ENCODE data around the gene GATA1.

Gene GATA1

GRCh38 chrX:48823053-48823452 is 36.7 kb downstream of the GATA1 start:
- no peaks in the 10 kb centered on the region for H3K9me2 ChIP-seq (ENCODE audit: low read depth, low read length)
- no peaks in the 10 kb centered on the region for H4K20me1 ChIP-seq (ENCODE audit: insufficient read depth, low read length)
- TF ChIP-seq EZH2 (IDR thresholded peaks at IDR 0.05; ENCODE audit: borderline replicate concordance, low read length), result no peak
- TF ChIP-seq CTCF (IDR thresholded peaks at IDR 0.05; ENCODE audit: low read length), result no peak
- H3F3A ChIP-seq (ENCODE audit: insufficient read depth, low read length), result no peaks in the 10 kb centered on the region
- H2AFZ ChIP-seq (ENCODE audit: low read length), result no peak overlapping the region
- no peaks in the 10 kb centered on the region for H3K9me3 ChIP-seq (ENCODE audit: low read length)
- H3K4me3 ChIP-seq (ENCODE audit: low read depth, low read length, poor library complexity, severe bottlenecking), result no peak overlapping the region
- no peak overlapping the region for H3K9ac ChIP-seq (ENCODE audit: low read length)
- H3K4me2 ChIP-seq (ENCODE audit: low read length), result no peak overlapping the region
- no peaks in the 10 kb centered on the region for H3K79me2 ChIP-seq (ENCODE audit: insufficient read depth, low read length)
- no peaks in the 10 kb centered on the region for H3K4me1 ChIP-seq (ENCODE audit: insufficient read depth, low read length, severe bottlenecking)
- no peaks in the 10 kb centered on the region for H3K27me3 ChIP-seq (ENCODE audit: insufficient read depth, low read length)
- H3K36me3 ChIP-seq (ENCODE audit: insufficient read depth, low read length), result no peaks in the 10 kb centered on the region
- H3K27ac ChIP-seq (ENCODE audit: low read depth, low read length, poor library complexity, severe bottlenecking), result no peak overlapping the region

GRCh38 chrX:48824066-48824465 is 37.7 kb downstream of the GATA1 start:
- H3K4me3 ChIP-seq (ENCODE audit: low read depth, low read length, poor library complexity, severe bottlenecking), result no peak overlapping the region
- no peaks in the 10 kb centered on the region for H3K4me1 ChIP-seq (ENCODE audit: insufficient read depth, low read length, severe bottlenecking)
- TF ChIP-seq CTCF (IDR thresholded peaks at IDR 0.05; ENCODE audit: low read length), result no peak
- no peak for TF ChIP-seq EZH2 (IDR thresholded peaks at IDR 0.05; ENCODE audit: borderline replicate concordance, low read length)
- no peaks in the 10 kb centered on the region for H3K9me3 ChIP-seq (ENCODE audit: low read length)
- H2AFZ ChIP-seq (ENCODE audit: low read length), result no peak overlapping the region
- no peaks in the 10 kb centered on the region for H3K27me3 ChIP-seq (ENCODE audit: insufficient read depth, low read length)
- H4K20me1 ChIP-seq (ENCODE audit: insufficient read depth, low read length), result no peaks in the 10 kb centered on the region
- H3F3A ChIP-seq (ENCODE audit: insufficient read depth, low read length), result no peaks in the 10 kb centered on the region
- no peak overlapping the region for H3K9ac ChIP-seq (ENCODE audit: low read length)
- H3K79me2 ChIP-seq (ENCODE audit: insufficient read depth, low read length), result no peaks in the 10 kb centered on the region
- H3K27ac ChIP-seq (ENCODE audit: low read depth, low read length, poor library complexity, severe bottlenecking), result no peak overlapping the region
- H3K4me2 ChIP-seq (ENCODE audit: low read length), result no peak overlapping the region
- H3K9me2 ChIP-seq (ENCODE audit: low read depth, low read length), result no peaks in the 10 kb centered on the region
- no peaks in the 10 kb centered on the region for H3K36me3 ChIP-seq (ENCODE audit: insufficient read depth, low read length)

GRCh38 chrX:48826135-48826875 is 39.9 kb downstream of the GATA1 start, which contains the start of gene ERAS:
ERAS (plus strand) TSS chrX:48826513; CDS start chrX:48829124, 2,611 bp downstream.
- TF ChIP-seq EZH2 (IDR thresholded peaks at IDR 0.05; ENCODE audit: borderline replicate concordance, low read length) (no peak), CTCF (IDR thresholded peaks at IDR 0.05; ENCODE audit: low read length) (no peak)
- Histone ChIP-seq H3K79me2 (ENCODE audit: insufficient read depth, low read length) (no peaks in the 10 kb centered on the region), H3K4me3 (ENCODE audit: low read depth, low read length, poor library complexity, severe bottlenecking) (no peak within 1 kb of the TSS), H3K36me3 (ENCODE audit: insufficient read depth, low read length) (no peaks in the 10 kb centered on the region), H3K4me1 (ENCODE audit: insufficient read depth, low read length, severe bottlenecking) (no peaks in the 10 kb centered on the region), H3K27ac (ENCODE audit: low read depth, low read length, poor library complexity, severe bottlenecking) (no peak within 1 kb of the TSS), H2AFZ (ENCODE audit: low read length) (no peak within 1 kb of the TSS), H3K4me2 (ENCODE audit: low read length) (no peak within 1 kb of the TSS), H3K9me2 (ENCODE audit: low read depth, low read length) (no peaks in the 10 kb centered on the region), H3K9ac (ENCODE audit: low read length) (no peak within 1 kb of the TSS), H3F3A (ENCODE audit: insufficient read depth, low read length) (no peaks in the 10 kb centered on the region), H3K9me3 (ENCODE audit: low read length) (no peaks in the 10 kb centered on the region), H3K27me3 (ENCODE audit: insufficient read depth, low read length) (no peaks in the 10 kb centered on the region), H4K20me1 (ENCODE audit: insufficient read depth, low read length) (no peaks in the 10 kb centered on the region)
